ENCODE data around the gene NAA25.
"Not testable (repeated sequence)": the region's sequence is repeated elsewhere in the genome, so short reads cannot be mapped to it uniquely, and the experiment has no call there.

NAA25 gene

DNA sequence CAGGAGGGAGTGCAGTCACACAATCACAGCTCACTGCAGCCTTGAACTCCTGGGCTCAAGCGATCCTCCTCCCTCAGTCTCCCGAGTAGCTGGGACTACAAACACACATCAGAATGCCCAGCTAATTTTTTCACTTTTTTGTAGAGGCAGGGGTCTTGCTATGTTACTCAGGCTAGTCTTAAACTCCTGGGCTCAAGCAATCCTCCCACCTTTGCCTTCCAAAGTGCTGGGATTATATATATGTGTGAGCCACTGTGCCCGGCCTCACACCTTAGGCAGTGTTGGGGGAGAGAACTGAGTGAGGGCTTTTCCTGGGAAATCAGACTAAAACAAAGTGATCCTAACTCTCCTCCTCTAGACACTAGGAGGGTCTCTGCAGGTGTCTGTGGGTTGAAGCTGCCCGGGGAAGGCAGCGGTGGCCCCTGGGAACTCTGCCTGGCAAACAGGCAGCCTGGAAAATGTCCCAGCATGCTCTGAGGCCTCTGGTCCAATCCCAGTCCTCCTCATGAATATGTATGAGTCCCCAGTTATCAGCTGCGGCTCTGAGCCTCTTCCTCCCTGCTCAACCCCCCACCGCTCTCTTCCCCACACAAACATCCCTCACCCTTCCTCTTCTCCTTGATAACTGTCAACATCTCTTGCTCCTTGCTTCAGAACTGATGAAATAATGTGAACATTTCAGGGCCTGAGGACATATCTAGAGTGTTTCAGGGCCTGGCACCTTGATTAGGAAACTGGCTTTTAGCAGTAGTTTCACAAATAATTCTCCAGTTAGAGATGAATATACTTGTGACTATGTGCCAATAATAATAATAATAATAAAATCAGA is 7.9 kb upstream of the NAA25 start:
- no peak for DNase-seq

DNA sequence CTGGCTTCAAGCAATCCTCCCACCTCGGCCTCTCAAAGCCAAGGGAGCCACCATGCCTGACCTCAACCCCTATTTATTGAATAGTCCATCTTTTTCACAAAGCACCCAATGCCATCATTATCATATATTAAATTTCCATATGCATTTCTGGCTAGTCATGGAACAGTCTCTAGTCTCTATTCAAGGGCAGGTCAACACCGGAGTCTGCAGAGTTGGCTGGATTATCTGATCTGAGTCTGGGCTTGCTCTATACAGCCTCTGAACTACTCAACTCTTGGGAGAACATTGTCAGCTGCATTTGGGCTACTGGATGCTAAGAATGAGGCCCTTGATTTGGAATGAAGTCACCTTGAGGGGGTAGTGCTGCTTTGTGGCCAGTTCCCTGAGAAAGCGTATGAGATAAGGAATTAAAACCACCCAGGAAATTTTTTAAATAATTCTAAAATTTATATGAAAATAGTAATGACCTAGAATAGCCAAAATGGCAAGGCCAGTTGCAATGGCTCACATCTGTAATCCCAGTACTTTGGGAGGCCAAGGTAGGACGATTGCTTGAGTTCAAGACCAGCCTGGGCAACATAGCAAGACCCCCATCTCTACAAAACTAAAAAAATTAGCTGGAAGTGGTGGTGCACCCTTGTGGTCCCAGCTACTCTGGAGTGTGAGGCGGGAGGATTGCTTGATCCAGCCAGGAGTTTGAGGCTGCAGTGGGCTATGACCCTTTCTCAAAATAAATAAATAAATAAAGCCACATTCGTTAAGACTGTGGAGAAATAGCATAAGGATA is 6.9 kb upstream of the NAA25 start:
- DNase-seq: no peak

DNA sequence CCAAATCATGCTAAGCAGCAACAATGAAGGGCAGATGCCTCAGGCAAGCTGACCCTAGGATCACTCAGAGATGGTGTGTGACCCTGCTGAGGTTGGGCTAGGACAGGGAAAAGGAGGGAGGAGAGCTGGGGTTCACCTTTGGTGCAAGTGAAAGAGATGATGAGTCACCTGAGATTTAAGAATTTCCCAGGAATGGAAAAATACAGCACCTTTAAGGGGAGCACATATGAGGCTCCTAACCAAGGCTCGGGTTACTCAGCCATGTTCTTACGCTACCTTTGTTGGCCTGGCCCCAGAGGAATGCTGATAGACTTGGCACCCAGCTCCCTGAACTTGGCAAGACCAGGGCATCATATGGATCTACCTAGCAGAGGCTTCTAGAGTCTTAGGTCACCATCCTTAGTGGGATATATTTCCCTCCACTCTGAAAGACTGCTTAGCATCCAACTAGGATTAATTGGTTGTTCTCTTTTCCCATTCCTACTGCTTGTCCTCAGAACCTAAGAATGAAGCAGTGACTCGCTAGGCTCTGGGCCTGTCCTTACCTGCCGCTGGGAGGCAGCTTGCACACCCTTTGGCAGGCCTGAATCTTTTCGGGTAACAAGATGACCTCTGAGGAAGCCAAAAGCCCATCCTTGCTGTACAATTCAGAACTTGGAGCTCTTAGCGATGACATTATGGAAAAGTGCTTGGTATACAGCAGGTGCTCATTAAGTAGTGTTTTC is 4.0 kb upstream of the NAA25 start:
- peak in 1 of 2 experiments; percentile 22 for DNase-seq

- DNase-seq: peak; percentile 10 to 12
Measured at GRCh38 chr12:112111931-112112330, 3.3 kb upstream of the NAA25 start.

- peak; percentile 14 to 15 for DNase-seq
Measured at GRCh38 chr12:112110787-112111662, 2.4 kb upstream of the NAA25 start.

- DNase-seq: peak; percentile 52 to 58
Measured at GRCh38 chr12:112107306-112108201, 1.0 kb downstream of the NAA25 start.

- DNase-seq: no peak
Measured at GRCh38 chr12:112105891-112106290, 2.7 kb downstream of the NAA25 start.

GRCh38 chr12:112103758-112104503 is 4.7 kb downstream of the NAA25 start:
- no peak for DNase-seq

- not testable (repeated sequence) for DNase-seq
Measured at GRCh38 chr12:112102746-112103145, 5.8 kb downstream of the NAA25 start.

DNA sequence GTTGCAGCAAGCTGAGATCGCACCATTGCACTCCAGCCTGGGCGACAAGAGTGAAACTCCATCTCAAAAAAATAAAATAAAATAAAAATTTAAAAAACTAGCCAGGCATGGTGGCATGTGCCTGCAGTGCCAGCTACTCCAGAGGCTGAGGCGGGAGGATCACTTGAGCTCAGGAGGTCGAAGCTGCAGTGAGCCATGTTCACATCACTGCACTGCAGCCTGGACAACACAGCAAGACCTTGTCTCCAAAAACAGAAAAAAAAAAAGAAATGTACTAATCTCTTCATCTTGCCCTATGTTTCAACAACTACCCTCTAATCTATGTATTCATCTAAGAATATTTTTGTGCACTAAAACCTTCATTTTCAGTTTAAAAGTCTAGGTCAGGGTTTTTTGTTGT is 6.5 kb downstream of the NAA25 start:
- DNase-seq: no peak

DNA sequence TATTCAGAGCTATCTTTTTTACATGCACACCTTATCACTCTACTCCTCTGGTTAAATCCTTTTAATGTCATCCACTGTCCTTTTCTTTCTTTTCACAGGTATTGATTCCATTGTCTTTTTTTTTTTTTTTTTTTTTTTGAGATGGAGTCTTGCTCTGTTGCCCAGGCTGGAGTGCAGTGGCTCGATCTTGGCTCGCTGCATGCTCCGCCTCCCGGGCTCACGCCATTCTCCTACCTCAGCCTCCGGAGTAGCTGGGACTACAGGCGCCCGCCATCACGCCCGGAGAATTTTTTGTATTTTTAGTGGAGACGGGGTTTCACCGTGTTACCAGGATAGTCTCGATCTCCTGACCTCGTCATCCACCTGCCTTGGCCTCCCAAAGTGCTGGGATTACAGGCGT is 8.1 kb downstream of the NAA25 start:
- not testable (repeated sequence) for DNase-seq

GRCh38 chr12:112097641-112098040 is 10.9 kb downstream of the NAA25 start:
- DNase-seq: peak in 1 of 2 experiments; percentile 16

GRCh38 chr12:112096667-112097066 is 11.9 kb downstream of the NAA25 start:
- DNase-seq: peak in 1 of 2 experiments; percentile 31

DNA sequence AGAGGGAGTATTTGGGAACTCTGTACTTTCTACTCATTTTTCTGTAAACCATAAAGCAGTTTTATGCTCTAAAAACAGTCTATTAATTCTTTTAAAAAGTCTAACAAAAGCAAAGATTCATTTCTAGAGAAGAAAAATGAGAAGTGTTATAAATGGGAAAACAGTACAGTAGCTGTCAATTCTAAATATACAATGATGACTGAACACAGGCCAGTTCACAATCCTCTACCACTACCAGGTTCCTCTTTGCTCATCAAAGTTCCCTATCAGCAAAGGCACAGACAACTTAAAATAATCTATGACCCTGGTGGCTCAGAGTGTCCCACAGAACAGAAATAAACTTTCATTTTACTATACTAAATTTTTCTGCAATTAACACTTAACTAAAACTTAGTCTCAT is 12.5 kb downstream of the NAA25 start:
- DNase-seq: no peak

DNA sequence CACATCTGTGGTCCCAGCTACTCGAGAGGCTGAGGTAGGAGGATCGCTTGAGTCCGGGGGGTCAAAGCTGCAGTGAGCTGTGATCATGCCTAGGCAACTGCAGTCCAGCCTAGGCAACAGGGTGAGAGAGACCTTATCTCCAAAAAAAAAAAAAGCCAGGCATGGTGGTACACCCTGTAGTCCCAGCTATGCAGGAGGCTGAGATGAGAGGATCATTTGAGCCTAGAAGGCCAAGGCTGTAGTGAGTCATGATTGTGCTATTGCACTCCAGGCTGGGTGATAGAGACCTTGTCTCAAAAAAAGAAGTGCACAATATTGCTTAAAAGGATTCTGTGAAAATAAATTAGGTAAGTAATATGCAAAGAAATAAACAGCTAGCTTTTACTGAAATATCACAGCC is 17.0 kb downstream of the NAA25 start:
- peak; percentile 9 to 13 for DNase-seq

DNA sequence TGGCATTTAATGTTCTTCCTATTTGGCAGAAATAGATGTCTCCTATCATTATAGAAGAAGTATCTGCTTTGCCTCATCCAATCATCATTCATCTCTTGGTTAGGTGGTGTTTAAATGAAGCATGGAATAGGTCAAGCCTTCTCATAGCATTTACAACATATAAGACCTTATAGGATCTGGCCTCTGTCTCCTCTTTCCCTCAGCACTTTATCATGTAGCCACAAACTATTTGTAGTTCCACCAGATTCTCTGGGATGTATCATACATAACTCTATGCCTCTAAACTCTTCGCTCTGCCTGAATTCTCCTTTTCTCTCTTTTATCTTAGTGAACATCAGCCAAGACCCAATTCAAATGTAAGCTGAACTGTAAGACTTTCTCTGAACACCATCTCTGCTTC is 20.7 kb downstream of the NAA25 start:
- no peak for DNase-seq

DNA sequence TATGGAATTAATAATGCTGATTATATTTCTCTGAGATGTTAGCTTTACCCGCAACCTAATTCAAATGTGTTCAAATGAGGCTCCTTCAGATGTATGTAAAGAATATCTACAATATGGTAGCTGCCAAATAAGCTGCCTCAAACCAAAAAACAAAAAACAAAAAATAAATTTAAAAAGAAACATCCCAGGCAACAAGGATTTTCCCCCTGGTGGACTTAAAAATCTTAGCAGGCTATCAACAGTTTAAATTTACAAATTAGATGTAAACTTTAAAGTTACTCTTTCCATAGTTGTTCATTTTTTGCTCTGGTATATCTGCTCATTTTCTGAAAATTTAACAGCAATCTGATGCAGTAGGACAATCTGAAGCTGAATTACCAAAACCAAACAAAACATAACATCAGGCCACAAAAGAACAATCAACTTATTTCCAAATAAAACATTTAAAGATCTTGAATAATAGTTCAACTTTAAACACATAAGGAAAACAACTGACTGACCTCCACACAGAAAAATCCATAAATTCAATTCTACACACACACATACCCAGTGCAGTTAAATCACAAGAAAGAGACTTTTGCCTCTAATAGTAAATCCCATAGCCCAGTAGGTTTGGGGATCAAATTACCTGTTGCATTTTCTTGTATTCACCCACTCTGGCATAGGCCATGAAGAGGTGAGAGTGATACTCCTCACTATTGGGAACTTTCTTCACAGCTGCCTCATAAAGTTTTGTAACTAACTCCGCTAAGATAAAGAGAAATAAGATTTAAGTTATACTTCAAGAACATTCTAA is 21.3 kb downstream of the NAA25 start:
- DNase-seq: no peak

DNA sequence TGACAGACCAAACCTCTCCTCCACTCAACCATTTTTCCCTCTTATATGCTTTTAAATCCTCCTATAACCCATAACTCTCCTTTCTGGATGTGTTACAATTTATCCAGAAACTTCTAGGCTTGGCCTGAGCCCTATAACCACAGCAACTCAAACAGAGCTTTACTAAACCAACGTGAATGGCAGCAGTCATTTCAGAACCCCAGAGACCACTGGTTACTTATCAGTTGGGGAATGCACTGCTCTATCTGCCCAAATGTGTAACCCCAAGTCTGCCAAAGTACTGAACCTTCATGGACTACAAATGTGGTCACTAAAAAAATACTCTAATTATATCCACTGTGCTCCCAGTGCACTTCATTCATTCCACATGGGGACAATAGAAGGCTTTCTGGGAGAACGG is 42.0 kb downstream of the NAA25 start:
- DNase-seq: no peak

DNA sequence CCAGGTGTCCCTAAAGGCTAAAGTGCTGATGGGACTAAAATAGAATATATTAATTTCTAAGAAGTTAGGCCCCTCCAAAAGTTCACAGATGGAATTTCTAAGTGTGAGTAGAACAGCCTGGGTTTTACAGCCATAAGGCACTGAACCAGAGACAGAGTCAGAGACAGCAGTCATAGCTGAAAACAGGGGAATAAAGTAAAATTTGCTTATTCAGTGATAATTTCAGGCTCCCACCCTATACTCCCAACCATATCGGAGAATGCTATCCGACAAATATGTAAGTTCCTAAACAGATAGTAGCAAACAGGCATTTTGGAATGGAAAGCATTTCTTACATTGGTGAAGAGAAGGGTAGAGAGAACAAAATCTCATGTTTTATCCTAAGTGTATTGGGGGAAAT is 45.3 kb downstream of the NAA25 start:
- DNase-seq: no peak

DNA sequence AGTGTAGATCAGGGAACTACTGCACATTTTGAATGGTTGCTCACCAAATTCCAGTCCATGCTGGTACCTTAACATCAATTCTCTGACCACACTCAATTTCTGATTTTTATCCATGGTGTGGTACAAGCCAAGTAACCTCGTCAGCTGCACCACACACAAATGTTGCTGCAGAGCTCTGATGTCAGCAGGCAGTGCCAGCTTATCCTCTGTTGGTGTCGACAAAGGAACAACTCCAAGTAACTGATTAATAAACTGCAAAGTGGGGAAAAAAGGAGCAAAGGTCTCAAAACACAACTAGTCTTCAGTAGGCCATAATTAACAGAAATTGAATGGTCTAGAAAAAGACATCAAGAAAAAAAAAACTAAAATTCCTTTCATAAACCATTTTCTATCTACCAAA is 47.4 kb downstream of the NAA25 start:
- DNase-seq: no peak

All from activated T-cell treated with anti-CD3 and anti-CD28 coated beads, Interleukin-2, amount 50 U/mL, for 48 hours (primary cell).